Hippocampal formation (tissue), 2 donors: Measurements from ENCODE around the gene LDLR.
A peak's percentile ranks its signal among the peaks of the same experiment; 100 is the strongest.
"Not testable (repeated sequence)": the region's sequence is repeated elsewhere in the genome, so short reads cannot be mapped to it uniquely, and the experiment has no call there.

Experiments used
- DNase-seq, 2 donors: peaks; one replicate each; lab custom pipeline; 2025; lab: John Stamatoyannopoulos, UW

The LDLR gene

GRCh38 chr19:11141937-11142527 is 52.8 kb downstream of the LDLR start:
- no peak for DNase-seq

DNA sequence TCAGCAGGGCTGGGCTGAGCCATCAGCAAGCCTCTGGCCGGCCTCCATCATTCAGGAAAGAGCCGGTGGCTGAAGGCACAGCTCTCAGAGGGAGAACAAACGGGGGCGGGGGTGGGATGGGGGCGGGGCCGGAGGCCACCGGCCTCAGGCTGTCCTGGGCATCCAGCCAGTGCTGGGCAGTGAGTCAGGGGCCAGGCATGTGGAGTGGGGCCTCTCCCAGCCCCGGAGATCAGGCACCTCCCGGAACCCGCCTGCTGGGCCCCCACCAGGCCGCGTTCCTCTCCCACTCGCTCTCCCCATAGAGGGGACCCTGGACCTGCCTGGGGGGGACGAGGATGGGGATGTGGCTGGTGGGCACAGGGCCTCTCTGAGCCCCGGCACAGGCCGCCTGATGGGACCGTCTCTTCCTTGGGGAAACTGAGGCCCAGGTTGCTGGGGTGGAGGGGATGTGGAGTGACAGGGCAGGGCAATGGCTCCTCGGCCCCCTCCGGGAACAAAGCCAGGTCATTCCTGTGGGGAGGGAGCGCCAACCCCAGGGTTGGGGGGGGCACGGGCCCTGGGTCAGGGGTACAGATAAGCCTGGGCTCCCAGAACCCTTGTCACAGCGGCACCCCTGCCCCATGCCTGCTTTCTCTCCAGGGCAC is 53.4 kb downstream of the LDLR start:
- DNase-seq, result peak; percentile 7 to 34

GRCh38 chr19:11145536-11145924 is 56.3 kb downstream of the LDLR start:
- DNase-seq, result no peak

DNA sequence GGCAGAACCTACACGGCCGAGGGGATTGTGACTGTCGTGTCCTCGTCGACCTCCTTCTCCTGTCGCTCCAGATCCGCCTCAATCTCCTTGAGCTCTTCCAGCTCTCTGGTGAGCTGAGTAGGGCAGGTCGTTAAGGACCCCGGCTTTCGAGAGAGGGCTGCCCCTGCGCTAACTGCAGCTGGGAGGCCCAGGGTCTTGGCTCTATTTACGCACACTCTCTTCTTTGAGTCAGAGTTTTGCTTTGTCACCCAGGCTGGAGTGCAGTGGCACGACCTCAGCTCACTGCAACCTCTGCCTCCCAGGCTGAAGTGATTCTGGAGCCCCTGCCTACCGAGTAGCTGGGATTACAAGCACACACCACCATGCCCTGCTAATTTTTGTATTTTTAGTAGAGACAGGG is 58.7 kb downstream of the LDLR start:
- DNase-seq, result no peak

- no peak for DNase-seq
Measured at GRCh38 chr19:11151181-11151580, 61.9 kb downstream of the LDLR start.

- no peak for DNase-seq
Measured at GRCh38 chr19:11152318-11153062, 63.2 kb downstream of the LDLR start.

DNA sequence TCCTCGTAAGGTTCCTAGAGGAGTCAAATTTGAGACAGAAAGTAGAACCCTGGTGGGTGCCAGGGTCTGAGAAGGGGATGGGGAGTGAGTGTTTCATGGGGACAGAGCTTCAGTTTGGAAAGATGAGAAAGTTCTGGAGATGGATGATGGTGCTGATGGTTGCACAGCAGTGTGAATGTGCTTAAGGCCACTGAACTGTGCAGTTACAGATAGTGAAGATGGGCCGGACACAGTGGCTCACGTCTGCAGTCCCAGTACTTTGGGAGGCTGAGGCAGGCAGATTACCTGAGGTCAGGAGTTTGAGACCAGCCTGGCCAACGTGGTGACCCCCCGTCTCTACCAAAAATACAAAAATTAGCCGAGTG is 65.4 kb downstream of the LDLR start:
- no peak for DNase-seq

DNA sequence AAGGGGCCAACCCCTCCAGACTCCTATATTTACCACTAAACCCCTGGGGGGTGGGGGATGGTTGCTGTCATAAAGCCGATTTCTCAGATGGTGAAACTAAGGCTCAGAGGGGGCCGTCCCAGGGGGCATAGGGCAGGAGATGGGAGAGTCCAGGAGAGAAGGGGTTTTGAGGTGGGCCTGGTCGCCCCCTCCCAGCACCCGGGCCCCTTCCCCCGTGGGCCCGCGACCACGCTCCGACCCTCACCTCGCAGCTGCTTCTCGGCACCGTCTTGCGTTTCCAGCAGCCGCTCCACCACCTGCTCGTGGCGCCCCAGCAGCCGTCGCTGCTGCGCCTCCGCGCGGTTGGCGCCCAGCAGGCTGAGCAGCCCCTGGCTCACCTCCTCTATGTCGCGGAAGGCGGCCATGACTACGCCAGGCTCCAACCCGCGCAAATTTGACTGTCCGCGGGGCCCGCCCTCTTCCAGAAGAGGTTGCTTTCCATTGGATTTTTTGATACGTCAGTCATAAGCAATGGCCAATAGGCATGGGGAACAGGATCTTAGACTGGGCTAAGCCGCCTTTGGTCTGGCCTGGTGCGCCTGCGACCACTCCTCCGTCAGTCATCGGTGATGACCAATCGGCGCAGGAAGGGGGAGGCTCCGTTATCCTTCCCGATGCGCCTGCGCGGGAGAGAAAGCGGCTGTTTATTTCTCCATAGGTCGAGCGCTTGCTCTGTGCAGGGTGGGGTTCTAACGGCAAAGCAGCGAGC is 66.3 kb downstream of the LDLR start, which contains the start of gene SPC24:
Gene SPC24, minus strand, starts transcription at position 410 of the 748 bp plus-strand sequence. Its CDS starts 6 bp downstream, at position 404.
- DNase-seq, result peak; percentile 95 to 99

DNA sequence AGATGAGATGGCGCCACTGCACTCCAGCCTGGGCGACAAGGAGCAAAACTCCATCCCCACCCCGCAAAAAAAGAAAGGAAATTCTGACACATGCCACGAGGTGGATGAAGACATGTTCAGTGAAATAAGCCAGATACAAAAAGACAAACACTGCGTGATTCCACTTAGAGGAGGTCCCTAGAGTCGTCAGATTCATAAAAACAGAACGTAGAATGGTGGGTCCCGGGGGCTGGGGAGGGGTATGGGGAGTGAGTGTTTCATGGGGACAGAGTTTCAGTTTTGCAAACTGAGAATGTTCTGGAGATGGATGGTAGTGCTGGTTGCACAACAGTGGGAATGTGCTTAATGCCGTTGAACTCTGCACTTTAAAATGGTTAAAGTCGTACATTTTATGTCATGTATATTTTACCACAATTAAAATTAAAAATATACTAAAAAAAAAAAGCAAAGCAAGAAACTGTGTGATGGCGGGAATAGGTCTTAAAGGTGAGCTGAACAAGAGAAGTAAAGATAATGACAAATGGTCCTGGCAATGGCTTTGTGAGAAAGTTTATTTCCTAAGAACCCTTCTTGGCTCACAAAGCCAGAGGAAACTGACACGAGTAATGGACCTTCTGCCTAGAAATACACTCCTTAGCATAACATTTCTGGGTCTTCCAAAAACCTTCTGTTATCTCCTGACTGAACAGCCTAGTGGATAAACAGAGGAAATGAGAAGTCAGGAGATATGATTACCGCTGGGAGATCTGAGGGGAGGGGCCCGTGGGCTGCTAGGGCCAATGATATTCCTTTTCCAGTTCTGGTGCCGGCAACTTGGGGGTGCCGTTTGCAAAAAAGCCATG is 70.6 kb downstream of the LDLR start:
- no peak for DNase-seq

DNA sequence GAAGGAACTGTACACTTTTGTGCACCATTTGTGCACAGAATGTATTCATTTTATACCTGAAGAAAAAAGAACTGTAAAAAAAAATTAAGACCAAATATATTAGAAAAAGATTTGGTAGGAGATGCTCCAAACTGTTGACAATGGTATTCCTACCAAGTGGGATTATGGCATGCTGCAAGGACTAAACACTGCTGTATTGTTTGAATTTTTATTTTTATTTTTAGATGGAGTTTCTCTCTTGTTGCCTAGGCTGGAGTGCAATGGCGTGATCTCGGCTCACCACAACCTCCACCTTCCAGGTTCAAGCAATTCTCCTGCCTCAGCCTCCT is 71.1 kb downstream of the LDLR start:
- DNase-seq, result not testable (repeated sequence)

DNA sequence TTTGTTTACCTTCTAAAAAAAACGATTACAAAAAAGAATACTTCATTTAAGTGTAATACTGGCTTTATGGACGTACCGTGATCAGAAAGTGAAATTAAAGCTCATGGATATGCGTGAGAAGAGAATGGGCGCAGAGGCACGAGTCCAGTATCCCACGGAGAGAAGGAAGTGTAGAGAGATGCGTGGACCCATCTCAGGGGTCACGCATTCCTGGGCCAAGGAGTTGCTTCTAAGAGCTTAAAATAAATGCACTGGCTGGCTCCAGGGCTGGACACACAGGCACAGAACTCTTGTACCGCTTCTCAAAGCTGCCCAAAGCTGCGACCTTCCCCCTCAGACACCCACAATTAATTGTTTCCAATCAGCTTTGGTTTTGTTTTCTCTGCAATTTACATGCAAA is 75.0 kb downstream of the LDLR start:
- DNase-seq, result no peak

DNA sequence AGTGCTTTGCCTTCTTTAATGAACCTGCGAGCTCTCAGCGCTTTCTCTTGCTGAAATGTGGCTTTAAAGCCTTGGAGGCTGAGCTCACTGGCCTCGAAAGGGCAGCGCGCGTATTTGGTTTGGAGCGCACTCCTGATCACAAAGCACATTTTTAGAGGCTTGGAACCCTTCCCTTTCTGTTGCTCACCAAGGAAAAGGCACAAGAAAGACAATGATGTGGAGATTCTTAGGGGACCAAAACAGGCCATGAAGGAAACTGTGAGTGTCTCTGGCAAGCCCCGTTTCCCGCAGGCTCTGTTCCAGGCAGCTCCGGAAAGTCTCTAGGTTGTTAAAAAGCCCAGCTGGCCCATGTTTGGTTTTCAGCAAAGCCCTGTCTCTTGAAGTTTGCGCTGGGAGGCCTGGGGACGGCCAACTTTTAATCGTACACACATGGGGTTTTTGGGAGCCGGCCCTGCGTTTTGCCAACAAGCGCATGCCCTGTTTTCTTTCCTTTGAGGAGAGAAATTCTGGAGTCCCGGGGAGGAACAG is 75.7 kb downstream of the LDLR start:
- DNase-seq, result peak; percentile 52 to 61

DNA sequence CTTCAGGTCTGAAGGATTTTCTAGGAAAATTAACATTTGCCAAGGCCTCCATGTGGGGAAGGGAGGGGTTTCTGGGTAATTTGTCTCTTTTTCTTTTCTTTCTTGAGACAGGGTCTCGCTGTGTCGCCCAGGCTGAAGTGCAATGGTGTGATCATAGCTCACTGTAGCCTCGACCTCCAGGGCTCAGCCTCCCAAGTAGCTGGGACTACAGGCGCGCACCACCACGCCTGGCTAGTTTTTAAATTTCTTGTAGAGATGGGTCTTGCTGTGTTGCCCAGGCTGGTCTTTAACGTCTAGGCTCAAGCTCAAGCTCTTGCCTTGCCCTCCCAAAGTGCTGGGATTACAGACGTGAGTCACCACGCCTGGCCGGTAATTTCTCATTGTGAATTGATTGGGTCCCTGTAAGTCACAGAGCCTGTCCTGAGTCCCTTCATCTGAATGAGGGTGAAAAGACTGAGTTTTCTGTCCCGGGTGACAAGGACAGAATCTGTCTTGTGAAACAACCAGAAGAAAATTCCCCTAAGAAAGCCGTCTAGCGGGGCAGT is 76.3 kb downstream of the LDLR start:
- no peak for DNase-seq

DNA sequence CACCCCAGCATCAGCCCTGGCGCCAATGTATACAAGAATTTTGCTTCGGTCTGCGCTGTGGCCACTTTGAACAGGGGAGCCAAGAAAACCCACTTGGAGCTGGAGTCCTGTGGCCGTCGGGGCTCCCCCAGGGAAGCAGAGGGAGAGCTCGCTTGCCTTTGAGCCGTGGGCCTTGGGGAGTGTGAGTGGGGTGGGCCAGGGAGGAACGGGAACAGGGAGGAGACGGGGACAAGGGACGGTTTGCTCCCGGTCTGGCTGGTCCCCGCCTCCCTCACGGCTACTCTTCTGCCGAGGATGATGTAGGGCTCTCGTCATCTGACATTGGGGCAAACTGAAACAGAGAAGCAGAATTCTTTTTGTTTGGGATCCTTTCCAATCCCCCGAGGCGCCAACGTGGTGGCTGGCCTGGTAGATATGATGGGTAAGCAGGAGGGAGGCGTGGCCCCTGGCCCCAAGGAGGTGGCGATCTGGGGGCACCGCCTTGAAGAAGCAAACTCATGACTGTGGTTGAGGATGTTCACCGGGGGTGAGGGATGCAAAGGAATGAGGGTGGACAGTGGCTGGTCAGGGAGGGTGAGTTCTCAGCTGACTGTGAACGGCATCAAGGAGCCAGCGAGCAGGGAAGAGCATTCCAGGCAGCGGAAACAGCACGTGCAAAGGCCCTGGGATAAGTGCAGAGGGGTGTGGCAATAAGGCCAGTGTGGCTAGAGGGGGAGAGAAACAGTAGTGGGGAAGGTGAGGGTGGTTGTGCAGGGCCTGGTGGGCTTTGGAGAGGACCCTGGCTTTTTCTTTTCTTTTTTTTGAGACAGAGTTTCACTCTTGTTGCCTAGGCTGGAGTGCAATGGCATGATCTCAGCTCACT is 77.2 kb downstream of the LDLR start:
- no peak for DNase-seq

GRCh38 chr19:11168568-11168967 is 79.3 kb downstream of the LDLR start:
- DNase-seq, result no peak

DNA sequence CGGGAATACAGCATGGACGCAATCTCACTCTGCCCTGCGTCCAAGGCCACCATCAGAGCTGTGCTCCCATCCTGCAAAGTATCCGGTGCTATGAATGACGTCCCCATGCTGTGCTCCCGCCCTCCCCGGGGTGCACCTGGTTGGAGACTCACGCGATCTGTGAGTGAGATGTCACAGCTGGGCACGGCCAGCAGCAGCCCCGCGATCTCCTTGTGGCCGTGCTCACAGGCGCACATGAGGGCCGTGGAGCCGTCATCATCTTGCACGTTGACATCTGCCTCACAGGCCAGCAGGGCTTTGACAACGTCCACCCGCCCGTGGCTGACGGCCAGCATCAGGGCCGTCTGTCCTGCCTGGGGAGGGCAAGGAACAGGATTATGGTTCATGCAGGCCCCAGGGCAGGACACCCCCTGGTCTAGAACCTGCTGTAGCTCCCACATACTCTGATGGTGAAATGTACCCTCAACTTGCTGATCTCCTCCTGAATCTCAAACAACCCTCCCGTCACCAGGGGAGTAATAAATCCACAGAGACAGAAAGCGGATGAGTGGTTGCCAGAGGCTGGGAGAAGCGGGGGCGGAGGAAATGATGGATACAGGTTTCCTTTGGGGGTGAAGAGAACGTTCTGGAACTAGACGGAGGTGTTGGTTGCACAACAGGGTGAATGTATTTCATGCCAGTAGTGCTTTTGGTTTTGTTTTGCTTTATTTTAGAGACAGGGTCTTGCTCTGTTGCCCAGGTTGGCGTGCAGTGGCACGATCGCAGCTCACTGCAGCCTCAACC is 80.8 kb downstream of the LDLR start:
- DNase-seq, result no peak

DNA sequence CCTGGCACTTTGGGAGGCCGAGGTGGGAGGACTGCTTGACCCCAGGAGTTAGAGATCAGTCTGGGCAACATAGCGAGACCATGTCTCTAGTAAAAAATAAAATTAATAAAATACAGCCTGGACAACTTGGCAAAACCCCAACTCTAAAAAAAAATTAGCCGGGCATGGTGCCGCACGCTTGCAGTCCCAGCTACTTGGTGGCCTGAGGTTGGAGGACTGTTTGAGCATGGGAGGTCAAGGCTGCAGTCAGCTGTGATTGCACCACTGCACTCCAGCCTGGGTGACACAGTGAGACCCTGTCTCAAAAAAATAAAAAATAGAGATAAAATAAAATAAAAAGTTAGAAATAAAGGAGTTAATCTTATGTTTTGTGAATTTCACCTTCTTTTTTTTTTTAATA is 81.9 kb downstream of the LDLR start:
- no peak for DNase-seq

GRCh38 chr19:11172576-11172975 is 83.3 kb downstream of the LDLR start:
- no peak for DNase-seq

DNA sequence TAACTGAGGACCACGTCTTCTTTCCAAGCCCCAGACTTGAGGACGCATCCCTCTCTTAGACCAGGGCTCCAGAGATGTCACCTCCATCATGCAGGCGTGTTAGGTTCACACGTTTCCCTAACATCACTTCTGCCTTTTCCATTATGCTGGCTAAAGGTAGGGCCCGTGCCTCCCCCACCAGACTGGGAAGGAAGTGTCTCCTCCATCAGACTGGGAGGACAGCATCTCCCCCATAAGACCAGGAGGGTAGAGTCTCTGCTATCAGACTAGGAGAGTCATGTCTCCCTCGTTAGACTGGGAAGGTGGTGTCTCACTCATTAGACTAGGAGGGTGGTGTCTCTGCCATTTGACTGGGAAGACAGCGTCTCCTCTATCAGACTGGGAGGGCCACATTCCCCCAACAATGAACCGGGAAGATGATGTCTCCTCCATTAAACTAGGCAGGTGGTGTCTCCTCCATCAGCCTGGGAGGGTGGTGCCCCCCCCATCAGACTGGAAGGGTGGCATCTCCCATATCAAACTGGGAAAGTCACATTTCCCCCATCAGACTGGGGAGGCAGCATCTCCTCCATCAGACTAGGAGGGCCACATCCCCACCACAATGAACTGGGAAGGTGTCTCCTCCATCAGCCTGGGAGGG is 84.4 kb downstream of the LDLR start:
- DNase-seq, result no peak
